GM19438 (cell line): ENCODE data around the gene HLTF.

Experiments
- ATAC-seq: cut with Tn5 transposase; IDR thresholded peaks from one replicate; pipeline ENCODE4 v1.9.1; 2021; ENCODE audit warnings: low read depth; ENCODE audit not compliant: unreplicated experiment

HLTF gene

GRCh38 chr3:149019580-149019979 lies 66.8 kb downstream of the HLTF start:
- no peak for ATAC-seq

DNA sequence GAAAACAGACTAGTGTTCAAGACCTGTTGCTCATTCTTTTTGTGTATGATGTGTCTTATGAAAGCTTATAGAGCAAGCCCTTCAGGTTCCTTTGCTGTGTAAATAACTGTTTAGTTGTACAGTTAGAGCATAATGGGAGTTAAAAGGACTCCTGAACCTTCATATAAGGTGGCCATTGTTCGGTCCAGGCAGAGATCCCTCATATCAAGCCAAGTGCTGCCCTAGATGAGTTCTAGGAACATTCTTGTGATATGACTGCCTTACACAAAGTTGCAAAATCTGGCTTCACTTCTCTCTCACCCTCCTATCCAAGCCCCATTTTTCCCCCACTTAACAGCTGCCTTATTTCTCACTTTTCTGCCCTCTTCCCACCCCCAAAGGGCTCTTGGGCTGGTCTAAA lies 68.1 kb downstream of the HLTF start:
- no peak for ATAC-seq

GRCh38 chr3:149016669-149017541 lies 69.4 kb downstream of the HLTF start:
- no peak for ATAC-seq

GRCh38 chr3:149016242-149016641 lies 70.1 kb downstream of the HLTF start:
- ATAC-seq: no peak

- no peak for ATAC-seq
These were observed 70.9 kb downstream of the HLTF start for GRCh38 chr3:149015393-149015792.

DNA sequence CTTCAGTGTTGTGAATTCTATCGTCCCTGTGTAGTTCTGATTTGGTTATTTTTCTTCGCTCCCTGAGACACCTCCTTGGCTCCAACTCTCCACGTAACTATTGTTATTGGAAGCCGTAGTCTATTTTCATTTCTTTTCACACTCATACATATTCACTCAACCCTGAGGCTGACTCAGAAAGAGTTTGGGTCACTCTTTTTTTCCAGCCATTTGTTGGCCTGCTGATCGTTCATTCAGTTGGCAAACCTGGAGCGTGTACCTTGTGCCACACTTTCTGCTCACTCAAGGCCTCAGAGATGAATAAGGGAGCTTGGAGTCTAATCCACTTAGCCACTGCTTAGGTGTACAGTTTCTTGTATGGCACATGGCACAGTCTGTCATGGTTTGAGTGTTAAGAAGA lies 72.6 kb downstream of the HLTF start:
- no peak for ATAC-seq

DNA sequence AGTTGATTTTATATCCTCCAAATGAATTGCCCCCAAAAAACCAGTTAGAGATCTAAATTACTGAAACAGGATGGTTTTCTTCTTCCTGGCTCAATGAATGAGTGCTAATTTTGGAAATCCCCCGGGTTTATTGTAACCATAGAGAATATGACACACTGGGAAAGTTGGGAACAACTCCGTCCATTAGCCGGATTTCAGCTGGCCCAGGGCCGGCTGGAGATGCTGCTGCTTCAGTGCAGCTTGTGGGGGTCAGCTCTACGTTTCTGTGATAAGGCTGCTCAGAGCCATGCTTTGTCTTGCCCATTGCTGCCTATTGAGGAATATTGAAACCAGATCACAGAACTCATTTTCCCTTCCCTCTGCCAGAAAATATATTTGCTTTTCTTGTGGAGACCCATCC lies 74.7 kb downstream of the HLTF start:
- no peak for ATAC-seq

DNA sequence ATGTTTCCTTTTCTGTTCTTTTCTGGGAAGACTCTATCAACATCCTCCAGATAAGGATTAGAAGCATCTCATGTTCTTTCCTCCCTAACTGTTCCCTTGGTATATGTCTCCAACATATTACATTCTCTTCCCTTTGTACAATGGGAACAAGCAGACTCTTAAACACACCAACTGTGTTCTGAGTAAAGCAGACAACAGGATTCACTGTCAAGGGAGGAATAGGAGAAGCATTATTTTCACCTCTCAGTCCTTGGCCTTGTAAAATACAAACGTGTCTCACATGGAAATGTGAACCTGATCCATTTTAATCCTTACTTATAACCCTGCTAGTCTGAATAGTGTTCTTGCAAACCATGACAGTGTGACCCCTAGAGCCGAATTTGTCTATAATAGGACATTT lies 75.4 kb downstream of the HLTF start:
- ATAC-seq: no peak

- ATAC-seq: no peak
These were observed 75.8 kb downstream of the HLTF start for GRCh38 chr3:149010504-149010951.

DNA sequence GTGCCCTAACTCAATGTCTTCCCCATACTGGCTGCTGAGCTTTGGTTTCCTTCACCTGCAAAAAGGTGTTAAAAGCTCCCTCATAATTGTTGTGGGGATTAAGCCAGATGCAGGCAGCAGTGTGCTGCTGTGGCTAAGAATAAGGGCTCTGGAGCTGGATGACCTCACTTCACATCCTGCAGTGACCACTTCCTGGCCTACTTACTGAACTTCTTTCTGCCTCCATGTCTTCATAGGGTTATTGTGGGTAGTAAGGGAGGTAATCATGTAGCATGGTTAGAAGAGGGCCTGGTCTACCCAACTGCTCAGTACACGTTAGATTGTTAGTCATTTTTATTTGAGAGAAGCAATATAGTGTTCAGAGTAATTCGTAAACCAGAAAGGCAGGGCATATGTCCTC lies 76.6 kb downstream of the HLTF start:
- peak; percentile 78 for ATAC-seq

- no peak for ATAC-seq
These were observed 78.6 kb downstream of the HLTF start for GRCh38 chr3:149007567-149008257.

GRCh38 chr3:149005416-149005815 lies 80.9 kb downstream of the HLTF start:
- no peak for ATAC-seq

DNA sequence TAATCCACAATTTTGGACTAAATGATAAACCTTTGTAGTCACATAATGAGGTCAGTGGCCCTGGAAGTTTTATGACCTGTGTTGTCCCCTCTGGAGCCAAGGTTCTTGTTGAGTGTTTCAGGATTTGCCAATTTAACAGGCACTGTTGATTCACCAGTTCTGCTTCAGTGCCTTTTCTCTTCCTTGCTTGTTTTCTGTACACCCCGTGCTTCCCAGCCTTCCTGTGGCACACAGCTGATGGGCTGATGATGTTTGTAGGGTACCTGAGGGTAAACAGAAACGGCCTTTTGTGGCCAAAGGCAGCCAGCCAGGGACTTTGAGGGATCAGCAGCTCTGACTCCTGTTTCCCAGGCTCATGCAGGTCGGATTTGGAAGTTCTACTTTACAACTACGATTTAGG lies 81.7 kb downstream of the HLTF start:
- no peak for ATAC-seq

GRCh38 chr3:149003653-149004305 lies 82.6 kb downstream of the HLTF start:
- peak; percentile 67 for ATAC-seq

DNA sequence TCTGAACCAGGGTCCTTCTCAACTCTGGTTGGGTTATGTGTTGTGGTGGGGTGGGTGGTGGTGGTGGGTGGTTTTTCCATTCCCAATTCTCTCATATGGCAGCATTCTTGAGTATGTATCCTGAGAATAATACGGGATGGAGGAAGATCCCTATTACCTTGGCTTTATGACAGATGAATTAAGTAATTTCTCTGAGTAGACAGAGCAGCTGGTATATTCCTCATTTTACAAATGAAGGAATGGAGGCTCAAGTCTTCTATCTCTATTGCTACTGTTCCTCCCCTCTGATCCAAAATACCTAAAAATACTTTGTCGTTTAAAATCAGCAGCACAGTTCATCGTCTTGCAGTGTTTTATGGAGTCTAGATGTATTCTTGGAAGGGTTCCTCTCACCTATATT lies 84.6 kb downstream of the HLTF start:
- ATAC-seq: no peak

DNA sequence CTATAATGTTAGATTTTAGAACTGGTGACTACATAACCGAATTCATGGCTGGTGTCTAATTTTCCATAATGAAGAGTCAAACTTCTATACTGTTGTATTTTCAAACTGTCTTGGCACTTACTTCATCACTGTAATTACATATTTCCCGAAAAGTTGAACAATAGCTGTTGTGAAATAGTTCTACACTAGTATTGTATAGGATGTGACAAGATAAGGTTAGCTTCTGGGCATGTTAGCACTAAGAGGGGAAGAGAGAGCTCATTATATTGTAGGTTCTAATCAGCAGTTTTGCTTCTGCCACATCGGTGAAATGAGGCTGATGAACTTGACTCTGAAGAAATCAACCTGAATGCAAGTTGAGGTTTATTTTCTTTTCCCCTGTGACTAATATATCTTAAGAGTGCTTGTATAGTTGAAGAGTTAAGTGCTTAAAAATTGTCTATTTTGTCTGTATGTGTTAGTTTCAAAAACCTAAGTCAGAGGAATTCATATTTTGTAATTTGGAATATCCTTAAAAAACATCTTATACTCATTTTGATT lies 86.1 kb downstream of the HLTF start:
- ATAC-seq: no peak

- ATAC-seq: no peak
These were observed 86.5 kb downstream of the HLTF start for GRCh38 chr3:148999806-149000205.

DNA sequence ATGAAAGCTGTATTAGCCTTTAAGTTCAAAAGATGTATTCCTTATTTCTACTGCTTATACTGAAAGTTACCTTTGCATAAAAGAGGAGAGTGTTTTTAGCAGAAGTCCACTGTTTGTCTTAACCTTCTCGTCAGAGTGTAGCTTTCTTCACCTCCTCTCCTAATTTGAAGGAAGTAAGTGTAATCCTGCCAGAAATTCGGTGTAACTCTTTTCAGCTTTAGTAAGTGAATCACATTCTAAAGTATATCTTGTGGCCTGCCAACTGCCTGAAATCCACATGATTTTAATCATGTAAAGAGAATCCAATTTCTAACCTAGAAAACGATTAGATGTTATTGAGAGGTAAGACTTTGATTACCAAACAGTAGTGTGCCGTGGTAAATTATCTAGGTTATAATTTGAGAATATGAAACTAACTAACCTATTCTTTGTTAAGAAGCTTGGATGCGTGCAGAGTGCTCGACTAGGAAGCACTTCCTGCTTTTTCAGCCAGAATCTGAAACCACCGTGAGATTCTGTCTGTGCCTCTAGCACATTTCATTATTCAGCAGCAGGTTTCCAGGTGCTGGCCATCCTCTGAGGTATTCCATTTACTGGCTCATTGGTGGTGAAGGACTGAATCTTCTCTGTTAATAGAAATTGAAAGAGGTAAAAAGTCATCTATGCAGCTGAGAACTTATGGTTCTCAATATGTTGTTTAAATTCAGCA lies 87.5 kb downstream of the HLTF start:
- ATAC-seq: no peak

DNA sequence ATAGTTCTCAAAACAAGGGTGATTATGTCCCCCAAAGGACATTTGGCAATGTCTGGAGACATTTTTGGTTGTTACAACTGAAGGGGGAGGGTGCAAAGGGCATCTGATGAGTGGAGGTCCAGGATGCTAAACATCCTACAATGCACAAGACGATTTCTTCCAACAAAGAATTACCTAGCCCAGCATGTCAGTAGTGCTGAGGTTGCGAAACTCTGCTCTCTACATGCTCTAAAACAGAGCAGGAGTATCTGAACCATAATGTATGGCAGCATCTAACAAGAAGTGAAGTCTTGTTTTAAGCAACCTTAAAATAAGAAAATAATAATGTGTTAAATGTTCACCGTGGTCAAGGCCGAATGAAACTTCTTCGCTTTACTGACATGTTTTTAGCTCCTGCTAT lies 88.0 kb downstream of the HLTF start:
- ATAC-seq: no peak

DNA sequence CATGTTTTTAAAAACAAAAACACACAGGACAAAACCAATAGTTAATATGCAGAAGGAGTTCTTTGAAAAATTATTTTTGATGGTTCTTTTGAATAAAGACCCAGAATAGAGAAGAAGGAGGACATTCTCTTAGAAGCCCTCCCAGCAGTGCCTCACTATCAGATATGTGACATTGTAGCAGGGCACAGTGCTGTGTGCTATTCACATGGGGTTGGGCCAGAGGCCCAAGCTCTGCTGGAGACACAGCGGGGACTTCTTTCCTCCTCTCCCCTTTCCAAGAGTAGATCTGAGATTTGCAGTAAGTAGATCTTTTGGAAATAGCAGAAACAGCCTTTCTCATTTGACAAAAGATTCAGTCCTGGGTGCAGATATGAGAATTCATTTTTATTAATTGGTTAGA lies 88.7 kb downstream of the HLTF start:
- ATAC-seq: no peak
